Stimulated activated CD8-positive, alpha-beta memory T cell treated with anti-CD3 and anti-CD28 coated beads, Interleukin-15, amount 100 ng/mL, for 48 hours (primary cell): ENCODE measurements around the gene GUCA2A.

ENCODE experiments used
- DNase-seq, 2 donors: peaks; one replicate each; pipeline ENCODE4 v3.0.0-alpha.2; 2020; ENCODE audit warnings: low read depth in 2 of 2

Gene GUCA2A

DNA sequence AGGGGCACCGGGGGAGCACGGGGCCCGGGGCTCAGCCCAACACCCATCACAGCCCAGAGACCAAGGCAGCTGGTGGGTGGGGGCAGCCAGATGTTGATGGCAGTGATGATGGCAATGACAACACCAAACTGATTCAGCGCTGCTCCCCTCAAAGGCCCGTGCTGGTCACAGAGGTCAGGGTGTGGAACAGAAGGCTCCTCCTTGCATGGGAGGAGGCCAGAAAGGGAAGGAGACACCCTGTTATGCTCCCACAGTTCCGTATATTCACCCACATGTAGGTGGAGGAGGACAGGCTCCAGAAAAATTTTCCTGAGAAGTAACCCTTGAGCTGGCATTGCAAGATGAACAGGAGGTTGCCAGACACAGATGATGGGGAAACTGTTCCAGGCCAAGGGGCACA, 10.9 kb downstream of the GUCA2A start:
- DNase-seq: no peak

GRCh38 chr1:42152907-42153600, 11.5 kb downstream of the GUCA2A start, which contains the start of gene GUCA2B:
Gene GUCA2B, plus strand, starts transcription at chr1:42153410. Its CDS starts 41 bp downstream, at chr1:42153451.
- no peak for DNase-seq

GRCh38 chr1:42152119-42152518, 12.4 kb downstream of the GUCA2A start:
- no peak for DNase-seq

DNA sequence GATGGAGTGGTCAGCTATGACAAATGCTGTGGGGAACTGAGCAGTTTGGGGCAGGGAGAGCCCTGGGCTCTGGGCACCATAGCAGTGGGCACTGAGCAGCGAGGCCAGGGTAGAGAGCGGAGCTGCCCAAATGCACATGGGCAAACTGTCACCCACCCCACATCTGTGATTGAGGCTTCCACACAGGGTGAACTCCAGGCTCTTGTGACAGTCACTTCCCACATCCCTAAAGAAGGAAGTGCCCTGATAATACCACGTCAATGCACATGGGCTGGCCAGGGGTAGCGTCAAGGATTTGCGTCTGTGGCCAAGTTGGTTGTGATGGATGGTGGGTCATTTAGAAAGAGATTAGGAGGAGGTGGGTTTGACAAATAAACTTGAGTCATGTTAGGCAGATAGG, 13.9 kb downstream of the GUCA2A start:
- no peak for DNase-seq

DNA sequence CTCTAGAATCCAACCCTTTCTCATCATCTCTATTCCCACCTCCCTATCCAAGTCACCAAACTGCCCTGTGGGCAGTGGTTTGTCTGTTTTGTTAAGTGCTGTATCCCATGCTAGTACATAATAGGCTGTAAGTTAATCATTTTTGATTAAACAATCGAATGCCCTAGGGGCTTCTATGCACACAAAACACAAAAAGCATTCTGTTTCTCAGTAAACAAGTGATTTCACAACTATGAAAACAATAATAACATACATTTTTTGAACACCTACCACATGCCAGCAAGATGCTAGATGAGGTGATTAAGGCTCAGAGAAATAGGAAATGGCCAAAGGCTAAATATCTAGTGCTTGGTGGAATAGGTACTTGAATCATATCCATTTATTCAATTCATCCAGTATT, 16.4 kb downstream of the GUCA2A start:
- no peak for DNase-seq

GRCh38 chr1:42146626-42147320, 17.8 kb downstream of the GUCA2A start:
- DNase-seq: peak; percentile 38 to 40

DNA sequence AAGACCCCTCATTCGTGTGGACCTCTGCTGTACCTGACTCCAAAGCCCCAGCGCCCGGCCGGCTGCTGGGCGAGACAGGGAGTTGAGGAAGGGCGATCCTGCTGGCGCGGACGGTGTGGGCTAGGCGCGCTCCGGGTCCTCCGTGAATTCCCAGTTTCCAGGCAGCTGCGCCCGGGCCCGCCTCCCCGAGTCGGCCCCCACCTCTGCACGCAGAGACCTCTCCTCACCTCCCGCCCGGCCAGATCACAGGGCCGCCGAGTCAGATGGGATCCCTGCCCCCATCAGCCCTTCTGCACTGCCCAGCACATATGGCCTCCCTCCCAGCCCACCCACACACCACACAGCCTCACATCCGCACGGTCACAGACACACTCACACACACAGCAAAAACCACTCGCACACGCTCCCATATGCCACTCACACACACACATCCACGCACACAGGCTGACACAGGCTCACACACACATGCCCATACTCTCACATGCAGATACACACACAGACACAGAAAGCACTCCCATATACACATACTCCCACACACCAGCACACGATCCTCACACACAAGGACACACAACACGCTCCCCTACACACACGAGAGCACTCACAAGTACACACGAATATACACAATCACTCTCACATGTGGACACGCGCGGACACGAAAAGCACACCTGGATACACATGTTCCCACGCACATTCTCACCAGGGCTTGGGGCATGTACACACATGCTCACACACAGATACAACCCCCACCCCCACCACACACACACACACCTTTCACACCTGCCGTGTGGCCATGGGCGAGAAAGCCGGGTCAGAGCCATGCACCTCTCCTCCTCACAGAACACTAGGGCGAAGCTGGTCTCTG, 18.6 kb downstream of the GUCA2A start:
- DNase-seq: no peak

DNA sequence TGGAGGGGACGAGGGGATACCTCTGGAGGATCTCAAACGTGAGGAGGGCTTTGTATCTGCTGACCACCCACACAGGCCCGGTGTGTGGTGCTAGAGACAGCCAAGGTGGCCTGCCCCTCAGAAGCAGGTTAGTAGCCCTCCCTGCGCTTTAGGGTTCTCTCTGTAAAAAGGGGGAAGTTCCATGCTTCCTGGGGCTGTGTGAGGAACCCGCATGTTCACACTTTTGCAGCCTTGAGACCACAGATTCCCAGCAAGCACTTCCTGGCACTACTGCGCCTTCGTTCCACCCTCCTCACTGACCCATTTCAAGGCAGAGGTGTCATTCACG, 19.2 kb downstream of the GUCA2A start:
- DNase-seq: no peak

- no peak for DNase-seq
Measured at GRCh38 chr1:42144711-42145388, 19.7 kb downstream of the GUCA2A start.

DNA sequence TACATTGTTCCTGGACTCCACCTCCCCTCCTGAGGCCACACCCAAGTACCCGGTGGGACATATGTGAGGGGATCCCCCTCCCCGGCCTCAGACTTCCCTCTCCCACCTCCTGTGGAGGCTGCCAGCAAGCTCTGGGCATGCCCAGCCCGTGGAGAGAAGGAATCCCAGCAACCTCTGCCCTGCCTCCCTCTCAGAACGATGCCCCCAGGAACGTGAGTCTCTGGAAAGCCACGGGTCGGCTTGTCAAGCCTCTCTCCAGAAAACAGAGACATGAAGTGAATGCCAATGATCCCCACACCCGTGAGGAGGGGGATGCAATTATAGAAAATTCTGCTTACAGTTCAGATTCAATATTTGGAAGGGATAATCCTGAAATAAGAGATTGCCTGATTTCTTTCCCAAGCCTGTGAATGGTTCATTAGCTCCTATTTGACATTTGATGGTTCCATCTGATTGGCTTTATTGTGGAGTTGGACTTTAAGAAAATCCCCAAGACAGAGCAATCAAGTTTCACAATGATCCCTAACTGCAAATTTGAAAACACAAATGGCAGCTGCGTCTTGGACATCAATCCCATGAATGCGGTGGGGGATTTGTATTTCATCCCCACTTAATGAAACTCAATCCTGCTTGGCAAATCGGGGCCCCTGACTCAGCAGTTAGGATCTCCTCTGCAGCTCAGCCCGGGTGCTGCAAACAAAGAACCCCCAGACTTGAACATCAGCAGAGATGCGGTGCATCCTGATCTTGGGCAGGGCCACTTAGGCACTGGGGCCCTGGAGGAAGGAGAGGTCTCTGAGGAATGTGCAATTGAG, 20.4 kb downstream of the GUCA2A start:
- no peak for DNase-seq

- DNase-seq: no peak
Measured at GRCh38 chr1:42142894-42143675, 21.5 kb downstream of the GUCA2A start.

DNA sequence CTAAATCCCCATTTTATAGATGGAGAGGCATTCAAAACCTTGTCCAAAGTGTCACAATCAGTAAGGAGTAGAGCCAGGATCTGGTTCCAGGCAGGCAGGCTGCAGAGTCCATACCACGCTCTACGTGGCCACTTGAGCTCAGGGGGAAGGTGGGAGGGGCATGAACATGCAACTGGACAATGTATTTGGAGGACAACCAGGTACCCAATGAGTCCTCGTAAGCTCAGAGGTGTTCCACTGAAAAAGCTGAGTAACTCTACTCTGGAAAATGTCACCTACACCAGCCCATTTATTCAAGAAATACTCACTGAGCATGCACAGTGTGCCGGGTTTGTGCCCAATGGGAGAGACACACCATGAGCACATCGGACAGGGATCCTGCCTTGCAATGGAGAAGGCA, 22.6 kb downstream of the GUCA2A start:
- no peak for DNase-seq

DNA sequence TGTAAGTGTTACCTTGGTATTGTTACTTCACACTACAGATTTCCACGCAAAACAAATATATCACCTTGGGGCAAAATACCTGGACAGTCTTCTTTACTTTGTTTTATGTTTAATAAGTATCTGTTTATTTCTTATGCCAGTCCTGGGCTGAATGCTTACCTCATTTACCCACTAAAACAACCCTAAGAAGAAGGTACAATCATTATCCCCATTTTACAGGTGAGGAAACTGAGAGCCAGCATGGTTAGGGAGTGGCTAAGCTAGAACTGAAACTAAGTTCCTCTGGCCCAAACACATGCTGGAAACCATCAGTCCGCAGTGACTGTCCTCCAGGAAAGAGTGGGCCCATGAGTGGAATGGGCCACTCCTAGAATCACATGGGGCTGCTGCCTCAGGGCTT, 24.4 kb downstream of the GUCA2A start:
- DNase-seq: no peak

DNA sequence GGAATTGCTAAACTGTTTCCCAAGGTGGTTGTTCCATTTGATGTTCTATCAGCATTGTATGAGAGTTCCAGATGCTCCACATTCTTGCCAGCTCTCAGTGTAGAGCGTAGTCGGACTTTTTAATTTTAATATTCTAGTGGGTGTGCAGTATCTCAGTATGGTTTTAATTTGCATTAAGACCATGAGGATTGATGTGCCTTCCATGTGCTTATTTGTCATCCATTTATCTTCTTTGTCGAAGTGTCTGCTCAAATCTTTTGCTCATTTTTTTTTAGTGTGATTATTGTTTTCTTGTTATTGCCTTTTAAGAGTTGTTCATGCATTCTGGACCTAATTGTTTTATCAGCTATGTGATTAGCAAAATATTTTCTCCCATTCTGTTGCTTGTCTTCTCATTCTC, 25.1 kb downstream of the GUCA2A start:
- DNase-seq: no peak

GRCh38 chr1:42138586-42138985, 26.0 kb downstream of the GUCA2A start:
- DNase-seq: no peak

DNA sequence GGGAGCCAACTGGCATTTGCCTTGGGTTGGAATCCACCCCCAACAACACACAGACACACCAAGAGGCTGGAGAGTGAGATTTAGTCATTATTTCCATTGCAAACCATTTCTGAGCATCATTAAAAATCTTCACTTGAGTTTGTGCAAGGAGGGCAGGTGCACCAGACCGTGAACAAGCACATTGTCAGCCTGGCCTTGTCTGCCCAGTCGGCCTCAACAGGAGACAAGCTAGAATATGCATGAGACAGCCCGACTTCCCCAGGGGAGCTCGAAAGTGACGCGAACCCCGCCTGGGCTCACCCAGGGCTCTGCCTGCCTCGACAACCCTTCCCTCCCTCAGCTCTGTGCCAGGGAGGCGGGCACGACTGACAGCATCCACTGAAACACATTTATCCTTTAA, 26.8 kb downstream of the GUCA2A start:
- DNase-seq: no peak

GRCh38 chr1:42136466-42136865, 28.1 kb downstream of the GUCA2A start:
- DNase-seq: no peak

- no peak for DNase-seq
Measured at GRCh38 chr1:42135426-42135825, 29.1 kb downstream of the GUCA2A start.

- DNase-seq: no peak
Measured at GRCh38 chr1:42133809-42134526, 30.6 kb downstream of the GUCA2A start.

GRCh38 chr1:42133390-42133789, 31.2 kb downstream of the GUCA2A start:
- DNase-seq: no peak
